ENCODE data around the gene MEGF11. TPM values are rescaled to one million over a fixed set of nuclear protein-coding genes. Genes with fewer than 3 reads are reported as not detected.

Gene MEGF11
- polyA plus RNA-seq, 4 donors, result 2.1 to 3.0 (median 3.0) TPM

DNA sequence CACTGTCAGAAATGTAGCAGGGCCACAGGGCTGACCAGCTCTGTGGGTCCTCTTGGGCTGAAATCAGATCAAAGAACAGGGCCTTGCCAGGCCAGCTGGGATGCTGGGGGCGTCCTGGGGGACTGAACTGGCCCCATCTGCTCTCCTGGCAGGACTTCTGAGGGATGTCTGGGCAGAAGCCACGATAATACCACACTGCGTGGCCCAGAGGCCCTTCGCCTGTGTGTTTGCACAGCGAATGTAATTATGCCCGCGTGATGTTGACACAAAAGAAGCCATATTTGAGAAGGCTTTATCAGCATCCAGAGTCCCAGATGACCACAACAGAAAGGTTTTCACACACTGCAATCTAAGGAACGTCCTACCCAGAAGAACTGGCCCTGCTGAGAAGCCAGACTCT, 210.3 kb downstream of the MEGF11 start:
- no peak for DNase-seq (ENCODE audit: low read depth in 4 of 4, low spot score in 2 of 4)

DNA sequence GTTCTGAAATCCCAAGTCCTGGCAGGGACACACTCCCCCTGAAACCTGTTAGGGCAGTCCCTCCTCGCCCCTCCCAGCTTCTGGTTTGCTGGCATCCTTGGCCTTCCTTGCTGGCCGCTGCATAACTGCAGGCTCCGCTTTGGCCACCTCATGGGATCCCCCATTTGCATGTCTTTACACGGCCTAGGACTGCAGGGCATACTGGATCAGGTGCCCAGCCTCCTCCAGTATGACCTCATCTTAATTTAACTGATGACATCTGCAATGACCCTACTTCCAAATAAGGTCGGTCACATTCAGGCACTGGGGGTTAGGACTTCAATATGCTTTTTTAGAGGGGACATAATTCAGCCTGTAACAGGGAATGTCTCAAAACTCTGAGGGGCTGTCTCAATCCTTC, 210.9 kb downstream of the MEGF11 start:
- no peak for DNase-seq (ENCODE audit: low read depth in 4 of 4, low spot score in 2 of 4)

DNA sequence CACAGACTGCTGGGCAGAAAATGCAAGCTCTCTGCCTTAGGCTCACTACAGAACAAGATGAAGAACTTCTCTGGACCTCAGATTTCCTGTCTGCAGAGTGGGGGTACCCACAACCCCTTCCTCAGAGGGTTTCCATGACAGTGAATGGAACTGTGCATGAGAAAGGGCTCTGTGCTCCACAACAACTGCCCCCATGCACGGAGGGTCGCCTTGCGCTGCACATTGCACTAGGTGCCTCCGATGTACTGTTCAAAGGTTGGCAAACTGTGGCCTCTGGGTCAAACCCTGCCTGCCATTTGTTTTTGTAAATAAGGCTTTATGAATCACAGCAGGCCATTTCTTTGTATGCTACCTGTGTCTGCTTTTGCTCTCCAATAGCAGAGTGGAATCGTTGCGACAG, 212.3 kb downstream of the MEGF11 start:
- no peak for DNase-seq (ENCODE audit: low read depth in 4 of 4, low spot score in 2 of 4)

DNA sequence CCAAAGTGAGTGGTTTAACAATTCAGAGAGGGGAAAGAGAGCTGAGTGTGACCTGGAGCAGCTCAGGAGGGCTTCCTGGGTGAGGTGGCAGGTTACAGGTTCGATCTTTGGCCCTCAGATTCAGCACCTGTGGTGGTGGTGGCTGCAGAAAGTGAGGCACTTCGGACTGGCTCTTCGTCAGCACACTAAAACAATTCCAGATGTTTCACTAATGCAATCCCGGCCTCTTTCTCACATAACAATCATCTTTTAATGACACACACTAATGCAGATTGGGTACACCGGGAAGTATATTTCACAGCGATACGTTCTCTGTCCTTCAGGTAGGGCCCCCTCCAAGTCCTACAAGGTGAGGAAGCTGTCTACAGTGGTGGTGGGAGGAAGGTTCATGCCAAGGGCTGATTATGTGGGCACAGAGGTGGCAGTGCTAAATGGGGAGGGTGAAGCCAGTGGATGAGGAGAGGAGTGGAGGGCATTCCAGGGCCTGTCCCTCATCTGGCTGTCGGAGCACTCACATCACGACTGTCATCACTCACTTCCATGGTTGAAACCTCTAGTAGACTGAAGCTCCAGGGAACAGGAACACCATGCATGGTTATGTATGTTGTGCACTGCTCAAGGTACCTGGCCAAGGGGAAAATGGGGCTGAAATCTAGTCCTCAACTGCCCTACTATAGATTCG, 213.2 kb downstream of the MEGF11 start:
- no peak for DNase-seq (ENCODE audit: low read depth in 4 of 4, low spot score in 2 of 4)

DNA sequence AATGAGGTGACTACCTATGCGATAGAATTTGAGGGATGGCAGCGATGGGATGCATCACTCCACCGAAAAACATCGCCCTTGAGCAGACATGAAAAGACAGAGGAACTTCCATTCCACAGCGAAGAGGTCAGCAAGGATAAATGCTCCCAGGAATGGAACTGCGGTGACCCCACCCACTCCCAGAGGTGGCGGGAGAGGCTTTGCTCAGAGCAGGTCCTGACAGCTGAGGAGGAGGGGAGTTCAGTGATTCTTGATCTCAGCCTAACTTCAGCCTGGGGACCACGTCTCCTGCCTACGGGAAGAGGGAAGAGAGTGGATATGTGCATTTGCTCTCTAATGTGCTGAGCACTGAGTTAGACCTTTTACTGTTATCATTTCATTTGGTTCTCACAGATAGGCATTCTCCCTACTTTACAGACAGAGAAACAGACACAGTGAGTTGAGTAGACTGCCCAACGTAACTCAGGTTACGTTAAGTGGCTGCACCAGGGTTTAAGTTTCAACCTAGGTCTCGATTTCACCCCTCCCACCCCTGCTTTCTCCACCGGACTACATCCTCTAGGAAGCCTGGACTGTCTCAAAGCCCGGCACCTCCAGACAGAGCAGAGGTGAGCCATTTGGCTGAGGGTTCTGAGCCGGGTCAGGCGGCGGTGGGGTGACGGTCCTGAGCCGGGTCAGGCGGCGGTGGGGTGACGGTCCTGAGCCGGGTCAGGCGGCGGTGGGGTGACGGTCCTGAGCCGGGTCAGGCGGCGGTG, 214.3 kb downstream of the MEGF11 start:
- DNase-seq (ENCODE audit: low read depth in 4 of 4, low spot score in 2 of 4), result no peak

DNA sequence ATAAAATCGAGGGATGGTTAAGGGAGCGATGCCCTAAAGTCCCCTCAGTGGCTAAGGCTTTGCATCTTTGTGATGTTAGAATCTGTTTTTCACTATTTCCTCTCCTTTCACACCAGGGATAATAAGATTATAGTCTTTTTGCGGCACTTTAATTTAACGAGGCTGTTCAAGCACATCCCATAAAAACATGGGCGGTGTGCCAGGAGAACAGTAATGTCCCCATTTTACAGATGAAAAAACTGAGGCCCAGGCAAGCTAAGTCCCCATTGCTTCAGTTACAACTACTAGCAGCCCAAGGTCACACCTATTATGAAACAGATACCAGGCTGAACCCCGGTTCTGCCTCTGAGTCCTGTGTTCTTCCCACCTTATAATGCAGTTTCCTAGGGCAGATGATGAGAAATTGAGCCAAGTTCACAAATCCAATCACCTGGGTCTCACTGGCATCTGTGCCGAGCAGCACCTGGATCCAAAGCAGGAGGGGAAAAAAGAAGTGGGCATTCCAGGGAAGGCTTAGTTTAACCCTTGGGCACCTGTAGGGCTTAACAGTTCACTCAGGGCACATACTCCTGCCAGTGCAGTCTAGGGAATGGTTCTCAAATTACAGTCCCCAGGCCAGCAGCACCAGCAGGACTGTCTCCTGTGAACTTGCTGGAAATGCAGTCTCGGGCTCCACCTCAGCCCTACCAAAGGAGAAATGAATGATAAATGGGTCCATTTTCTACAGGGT, 215.0 kb downstream of the MEGF11 start:
- DNase-seq (ENCODE audit: low read depth in 4 of 4, low spot score in 2 of 4), result no peak

DNA sequence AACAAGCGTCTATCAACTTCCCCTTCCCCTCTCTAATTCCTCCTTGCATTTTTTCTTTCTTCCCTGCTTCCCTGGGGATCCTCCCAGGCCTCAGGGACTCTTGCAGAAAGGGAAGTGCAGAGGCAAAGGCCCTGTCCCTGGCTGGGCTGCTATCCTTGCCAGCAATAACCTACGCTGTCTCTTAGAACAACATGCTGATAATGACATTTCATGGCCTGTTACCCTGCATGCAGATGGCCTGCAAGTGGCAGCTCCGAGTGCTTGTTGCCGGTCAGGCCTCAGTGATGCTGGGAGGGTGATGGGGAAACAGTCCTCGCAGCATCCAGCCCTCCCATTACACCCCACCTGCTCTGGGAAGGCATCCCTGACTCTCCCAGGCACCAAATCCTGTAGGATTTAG, 216.7 kb downstream of the MEGF11 start:
- DNase-seq (ENCODE audit: low read depth in 4 of 4, low spot score in 2 of 4), result no peak

DNA sequence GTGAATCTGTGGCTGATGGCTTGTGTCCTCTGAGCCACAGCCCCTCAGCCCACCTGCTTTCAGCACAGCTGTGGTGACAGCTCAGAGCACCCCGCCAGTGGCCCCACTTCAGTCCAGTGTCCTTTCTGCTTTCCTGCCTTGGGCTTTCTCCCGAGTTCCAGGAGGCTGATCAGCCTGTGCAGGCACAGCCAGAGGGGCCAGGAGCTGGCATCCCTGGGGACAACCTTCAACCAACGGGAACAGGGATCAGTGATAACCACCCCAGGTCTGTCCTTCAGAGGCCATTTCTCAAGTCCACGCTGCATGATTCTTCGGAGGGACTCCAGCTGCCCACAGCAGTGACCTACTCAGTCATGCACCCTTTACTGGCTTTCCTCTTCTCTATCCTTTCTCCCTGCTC, 217.6 kb downstream of the MEGF11 start:
- no peak for DNase-seq (ENCODE audit: low read depth in 4 of 4, low spot score in 2 of 4)

DNA sequence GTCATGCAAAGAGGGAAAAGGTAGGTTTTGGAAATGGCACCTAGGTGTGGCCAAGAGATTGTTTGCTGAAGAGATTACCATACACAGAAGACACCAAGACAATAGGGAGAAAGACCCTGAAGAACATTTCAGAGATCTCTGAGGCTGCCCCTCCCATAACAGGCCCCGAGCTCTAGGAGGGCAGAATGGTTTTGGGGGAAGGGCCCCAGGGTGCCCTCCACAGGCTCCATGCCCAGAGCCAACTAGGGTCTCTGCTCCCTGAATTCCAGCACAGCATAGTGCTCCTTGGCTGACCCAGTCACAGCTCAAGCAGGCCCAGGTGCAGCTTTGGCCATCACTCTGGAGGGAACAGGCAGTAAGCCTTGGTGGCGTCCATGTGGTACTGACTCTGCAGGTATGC, 220.4 kb downstream of the MEGF11 start:
- no peak for DNase-seq (ENCODE audit: low read depth in 4 of 4, low spot score in 2 of 4)

DNA sequence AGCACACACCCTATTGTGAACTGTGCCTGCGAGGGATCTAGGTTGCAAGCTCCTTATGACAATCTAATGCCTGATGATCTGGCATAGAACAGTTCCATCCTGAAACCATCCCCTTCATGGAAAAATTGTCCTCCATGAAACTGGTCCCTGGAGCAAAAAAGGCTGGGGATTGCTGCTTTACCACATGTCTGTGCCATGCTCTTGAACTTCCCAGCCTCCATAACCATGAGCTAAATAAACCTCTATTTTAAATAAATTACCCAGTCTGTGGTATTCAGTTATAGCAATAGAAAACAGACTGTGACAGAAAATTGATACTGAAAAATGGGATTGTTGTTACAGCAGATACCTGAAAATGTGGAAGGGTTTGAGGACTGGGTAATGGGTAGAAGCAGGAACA, 221.5 kb downstream of the MEGF11 start:
- DNase-seq (ENCODE audit: low read depth in 4 of 4, low spot score in 2 of 4), result no peak

DNA sequence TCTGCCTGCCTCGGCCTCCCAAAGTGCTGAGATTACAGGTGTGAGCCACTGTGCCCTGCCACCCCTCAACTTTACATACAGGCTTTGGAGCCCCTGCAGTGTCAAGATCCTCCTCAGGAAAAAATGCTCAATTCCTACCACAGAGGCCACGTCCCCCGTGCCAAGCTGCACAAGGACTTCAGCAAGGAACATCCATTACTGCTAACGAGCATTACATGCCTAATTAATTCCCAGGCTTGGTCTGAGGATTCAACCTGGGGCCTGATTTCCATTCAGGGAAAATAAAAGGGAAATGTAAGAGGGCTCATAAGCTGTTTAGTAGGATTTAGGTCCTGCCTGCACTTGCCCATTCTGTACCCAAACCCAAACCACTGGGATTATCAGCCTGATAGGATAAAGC, 222.9 kb downstream of the MEGF11 start:
- no peak for DNase-seq (ENCODE audit: low read depth in 4 of 4, low spot score in 2 of 4)

DNA sequence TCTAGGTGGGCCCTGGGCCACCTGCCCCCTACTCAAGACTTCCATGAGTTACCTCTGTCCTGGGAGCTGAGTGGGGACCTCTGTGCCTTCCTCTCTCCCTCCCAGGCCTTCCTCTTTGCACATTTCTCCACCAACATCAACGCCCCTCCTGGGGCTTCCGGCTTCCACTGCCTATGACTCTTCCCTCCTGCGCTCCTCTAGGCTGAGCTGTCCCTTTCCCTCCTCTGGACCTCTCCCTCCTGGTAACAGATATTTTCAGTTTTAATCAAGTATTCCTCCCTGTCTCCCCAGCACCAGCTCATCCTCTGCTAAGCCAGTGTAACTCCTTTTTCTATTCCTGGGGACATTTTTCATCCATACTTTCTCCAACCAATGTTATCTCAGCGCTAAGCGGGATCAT, 223.9 kb downstream of the MEGF11 start:
- no peak for DNase-seq (ENCODE audit: low read depth in 4 of 4, low spot score in 2 of 4)

DNA sequence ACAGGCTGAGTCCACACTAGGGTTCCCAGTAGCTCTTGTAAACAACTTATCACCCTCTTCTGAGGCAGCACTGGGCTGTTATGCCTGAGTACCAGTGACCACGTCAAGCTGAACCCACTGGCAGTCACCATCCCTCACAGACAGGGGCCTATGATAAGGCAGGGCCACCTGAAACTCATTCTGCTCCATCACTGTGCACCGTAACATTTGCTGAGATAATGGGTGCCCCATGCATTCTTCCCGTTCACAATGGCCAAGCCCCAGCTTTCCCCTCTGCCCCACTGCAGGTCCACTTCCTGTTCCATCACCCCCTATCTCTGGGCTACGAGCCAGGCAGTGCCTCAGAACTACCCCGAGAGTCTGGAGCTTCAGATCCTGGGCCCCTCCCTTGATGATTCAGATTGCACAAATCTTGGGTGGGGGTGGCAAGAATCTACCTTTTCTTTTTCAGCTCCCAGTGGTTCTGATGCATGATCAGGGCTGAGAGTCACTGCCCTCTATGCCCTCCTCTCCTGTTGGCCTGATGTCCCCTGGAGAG, 226.2 kb downstream of the MEGF11 start:
- DNase-seq (ENCODE audit: low read depth in 4 of 4, low spot score in 2 of 4), result no peak

DNA sequence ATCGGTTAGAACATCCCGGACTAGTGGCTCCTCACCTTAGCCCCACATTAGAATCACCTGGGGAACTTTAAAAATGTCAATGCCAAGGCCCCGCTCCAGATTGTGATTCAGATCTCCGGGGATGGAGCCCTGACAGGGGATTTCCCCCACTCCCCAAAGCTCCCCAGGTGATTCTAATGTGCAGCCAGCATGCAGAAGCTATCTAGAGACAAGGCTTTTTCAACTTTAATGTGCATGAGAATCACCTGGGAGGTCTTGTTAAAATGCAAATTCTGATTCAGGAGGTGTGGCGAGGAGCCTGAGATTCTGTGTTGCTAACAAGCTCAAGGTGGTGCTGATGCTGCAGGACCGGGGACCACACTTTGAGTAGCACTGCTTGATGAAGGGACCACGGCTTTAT, 227.6 kb downstream of the MEGF11 start:
- no peak for DNase-seq (ENCODE audit: low read depth in 4 of 4, low spot score in 2 of 4)

DNA sequence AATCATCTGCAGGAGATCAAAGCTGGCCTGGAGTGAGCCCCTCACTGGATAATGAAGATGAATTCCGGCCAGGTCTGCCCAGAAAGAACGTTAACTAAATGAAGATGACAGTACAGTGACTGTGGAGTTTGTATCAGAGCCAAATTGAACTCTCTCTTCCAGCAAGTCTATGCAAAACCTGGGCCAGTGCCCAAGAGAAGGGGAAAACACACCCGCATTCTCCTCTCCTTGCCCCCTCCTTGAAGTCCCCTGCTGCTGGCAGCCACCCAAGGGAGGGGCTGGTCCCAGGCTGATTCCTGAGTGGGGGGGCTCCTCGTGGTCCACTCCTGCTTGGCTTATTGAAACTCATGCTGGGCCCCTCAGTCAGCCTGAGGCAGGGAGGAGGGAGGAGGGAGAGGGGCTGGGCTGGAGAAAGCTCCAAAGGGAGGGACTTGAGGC, 228.5 kb downstream of the MEGF11 start:
- DNase-seq (ENCODE audit: low read depth in 4 of 4, low spot score in 2 of 4), result no peak

DNA sequence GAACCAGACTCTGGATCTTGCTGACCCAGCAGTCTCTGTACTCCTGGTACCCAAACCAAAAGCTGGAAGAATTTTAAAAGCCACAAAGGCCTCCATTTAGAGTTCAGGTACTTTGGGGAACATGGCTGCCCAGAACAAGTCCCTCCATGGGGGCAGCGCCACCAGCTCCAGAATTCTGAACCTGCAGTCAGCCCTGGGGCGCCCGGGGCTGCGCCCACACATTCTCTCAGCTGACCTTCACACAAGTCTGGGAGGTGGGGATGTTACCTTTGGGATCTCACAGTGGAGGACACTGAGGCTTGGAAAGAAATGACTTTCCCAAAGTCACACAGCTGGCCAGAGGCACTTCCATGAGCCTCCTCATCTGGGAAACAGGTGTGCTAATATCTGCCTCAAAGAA, 229.4 kb downstream of the MEGF11 start:
- no peak for DNase-seq (ENCODE audit: low read depth in 4 of 4, low spot score in 2 of 4)

DNA sequence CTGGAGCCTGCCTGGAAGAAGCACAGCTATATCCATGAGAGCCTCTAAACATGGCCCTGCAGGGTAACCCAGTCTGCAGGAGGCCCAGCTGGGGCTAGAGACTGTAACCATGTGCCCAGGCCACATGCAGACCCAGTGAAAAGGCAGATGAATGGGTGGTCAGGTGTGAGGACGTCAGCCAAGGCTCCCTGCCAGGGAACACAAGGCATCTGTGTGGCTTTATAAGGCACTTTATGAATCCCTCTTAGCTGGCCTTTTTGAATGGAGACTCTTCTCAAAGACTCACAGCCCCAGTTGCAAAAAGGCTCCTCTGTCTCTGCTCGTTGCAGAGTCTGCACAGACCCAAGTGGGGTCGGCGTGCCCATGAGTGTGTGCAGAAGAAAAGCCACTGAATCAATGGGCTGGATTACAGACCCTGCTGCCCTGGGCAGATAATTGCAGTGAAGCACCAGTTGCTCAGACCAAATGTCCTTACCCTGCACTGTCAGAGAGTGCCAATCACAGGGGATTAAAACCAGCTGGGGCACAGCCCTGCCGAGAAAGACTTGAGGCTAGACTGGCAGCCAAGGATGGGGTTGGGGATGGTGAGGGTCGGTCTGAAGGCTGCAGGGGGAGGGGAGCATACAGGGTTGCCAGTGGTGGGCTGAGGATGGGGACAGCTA, 230.1 kb downstream of the MEGF11 start:
- no peak for DNase-seq (ENCODE audit: low read depth in 4 of 4, low spot score in 2 of 4)

DNA sequence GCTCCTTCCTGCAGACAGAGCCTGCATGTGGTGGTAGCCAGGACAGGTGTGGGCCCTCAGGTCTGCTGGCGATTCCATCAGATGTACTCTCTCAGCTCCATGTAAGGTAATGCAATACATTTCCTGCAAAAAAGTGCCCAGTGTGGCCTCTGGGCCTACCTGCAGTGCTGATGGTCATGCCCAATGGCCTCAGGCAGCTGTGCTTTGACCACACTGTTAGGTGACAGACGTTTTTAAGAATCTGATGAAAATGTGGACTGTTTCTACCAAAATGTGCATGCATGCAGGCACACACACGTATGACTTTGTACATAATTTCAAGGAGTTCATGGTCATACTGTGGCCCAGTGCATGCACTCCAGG, 231.4 kb downstream of the MEGF11 start:
- no peak for DNase-seq (ENCODE audit: low read depth in 4 of 4, low spot score in 2 of 4)

DNA sequence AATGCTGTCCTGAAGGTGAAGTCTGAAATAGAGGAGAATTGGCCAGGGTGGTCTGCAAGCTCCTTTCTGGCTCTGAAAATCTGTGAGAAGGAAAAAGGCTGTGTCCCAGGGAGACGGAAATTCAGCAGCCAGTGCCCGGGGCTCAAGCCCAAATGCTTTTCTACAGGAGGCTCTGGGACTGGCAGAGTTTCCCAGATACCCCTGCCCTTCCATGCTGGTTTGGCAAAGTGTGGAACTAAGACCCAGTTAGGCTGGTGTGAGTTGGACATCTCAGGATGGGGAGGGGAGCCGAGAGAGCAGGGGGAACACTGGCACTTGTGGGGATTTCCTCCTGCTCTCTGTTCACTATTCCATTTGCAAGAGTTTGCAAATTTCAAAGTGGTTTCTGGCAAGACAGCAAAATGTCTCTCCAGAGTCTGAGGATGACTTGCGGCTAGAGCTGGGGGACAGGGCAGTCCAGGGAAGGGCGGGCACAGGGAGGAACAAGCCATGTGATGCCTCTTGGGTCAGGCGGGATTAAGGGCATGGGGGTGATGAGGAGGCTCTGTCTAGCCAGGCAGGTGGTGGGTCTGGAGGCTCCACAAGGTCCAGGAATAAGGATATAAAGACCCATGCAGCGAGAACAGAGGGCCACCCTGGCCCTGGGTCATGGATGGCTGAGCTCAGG, 231.9 kb downstream of the MEGF11 start:
- no peak for DNase-seq (ENCODE audit: low read depth in 4 of 4, low spot score in 2 of 4)

DNA sequence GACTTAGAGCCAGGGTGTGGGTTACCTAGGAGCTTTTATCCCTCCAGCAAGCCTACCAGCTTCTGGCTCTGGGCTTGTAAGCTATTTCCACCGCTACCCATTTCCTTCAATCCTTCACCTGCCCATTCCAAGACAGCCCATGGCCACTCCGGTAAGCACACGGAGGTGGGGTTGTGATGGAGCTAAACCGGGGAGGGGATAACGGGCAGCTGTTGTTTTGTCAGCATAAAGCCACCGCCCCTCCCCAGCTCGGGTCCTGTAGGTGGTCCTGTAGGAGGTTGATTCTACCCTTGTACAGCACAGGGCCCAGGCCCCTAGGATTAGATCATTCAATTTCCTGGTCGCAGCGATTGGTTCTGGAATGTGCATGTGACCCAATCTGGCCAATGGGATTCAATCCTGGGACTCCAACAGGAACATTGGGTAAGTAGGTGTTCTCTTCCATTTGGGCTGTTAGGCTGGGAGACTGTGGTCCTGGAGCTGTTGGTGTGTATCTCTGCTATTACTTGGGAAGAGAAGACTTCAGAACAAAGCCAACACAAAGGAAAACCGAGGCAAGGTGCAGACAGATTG, 233.6 kb downstream of the MEGF11 start:
- no peak for DNase-seq (ENCODE audit: low read depth in 4 of 4, low spot score in 2 of 4)

Measured in left renal cortex interstitium (tissue), 4 donors.